ENCODE results near the gene AKAP6. TPM values are rescaled to one million over a fixed set of nuclear protein-coding genes. Genes with fewer than 3 reads are reported as not detected.

AKAP6 gene
- total RNA-seq, 1 experiment from 2014 or later = 1.1 TPM

DNA sequence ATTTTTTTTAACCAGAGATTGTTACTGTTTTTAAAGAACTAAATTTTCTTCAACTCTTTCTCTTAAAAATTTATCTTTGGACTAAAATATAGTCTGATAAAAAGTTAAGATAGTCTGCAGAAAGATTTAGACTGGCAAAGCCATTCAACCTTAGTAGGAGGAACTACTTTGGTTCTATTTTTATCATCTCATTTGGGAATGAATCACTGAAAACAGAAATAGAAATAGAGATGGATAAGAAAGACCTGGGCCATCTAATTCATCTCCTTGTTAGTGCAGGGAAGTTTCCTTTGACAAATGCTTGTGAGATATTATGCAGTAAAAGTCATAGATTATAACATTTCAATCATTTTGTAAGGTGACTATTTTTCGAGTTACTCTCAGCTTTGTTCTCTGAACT, 346.3 kb downstream of the AKAP6 start:
- Histone ChIP-seq H2AFZ (ENCODE audit: low read length) (no peak overlapping the region), H3T11ph (ENCODE audit: low read length) (no peak overlapping the region), H4K8ac (replicated peaks; ENCODE audit: insufficient read length, low read depth, low read length) (no peak overlapping the region), H2BK20ac (ENCODE audit: low read depth, low read length, poor library complexity, severe bottlenecking) (no peak overlapping the region), H3K9ac (ENCODE audit: extremely low read depth, insufficient read length, low read length) (no peak overlapping the region), H3K23ac (ENCODE audit: insufficient read length, low read depth, low read length) (no peak overlapping the region), H2BK5ac (ENCODE audit: insufficient read length, low read length) (no peak overlapping the region), H3K4ac (ENCODE audit: low read depth, low read length) (no peak overlapping the region), H3K4me2 (ENCODE audit: insufficient read depth, insufficient read length, low read length) (no peak overlapping the region), H3K14ac (ENCODE audit: insufficient read depth, low read length) (no peak overlapping the region), H4K5ac (ENCODE audit: insufficient read length, low read depth, low read length) (no peak overlapping the region), H2BK15ac (ENCODE audit: low read depth, low read length) (no peak overlapping the region), H3K23me2 (ENCODE audit: insufficient read length, low read depth, low read length, poor library complexity, severe bottlenecking) (no peaks in the 10 kb centered on the region), H3K18ac (ENCODE audit: insufficient read length, low read depth, low read length) (no peak overlapping the region), H3K56ac (ENCODE audit: insufficient read length, low read depth, low read length) (no peak overlapping the region), H2AK5ac (ENCODE audit: insufficient read length, low read length) (no peak overlapping the region), H3K27ac (ENCODE audit: insufficient read length, low read depth, low read length) (no peak overlapping the region), H4K20me1 (ENCODE audit: control insufficient read depth, insufficient read depth, insufficient read length) (no peaks in the 10 kb centered on the region), H4K91ac (ENCODE audit: insufficient read length, low read depth, low read length) (no peak overlapping the region), H3K9me3 (ENCODE audit: control insufficient read depth, low read depth, low read length) (no peaks in the 10 kb centered on the region), H2BK12ac (ENCODE audit: insufficient read length, low read depth, low read length) (no peak overlapping the region), H2BK120ac (ENCODE audit: low read depth, low read length, poor library complexity, severe bottlenecking) (no peak overlapping the region), H3K79me1 (ENCODE audit: insufficient read depth, low read depth, low read length, poor library complexity, severe bottlenecking) (no peaks in the 10 kb centered on the region), H3K79me2 (ENCODE audit: insufficient read depth, low read length) (no peaks in the 10 kb centered on the region), H3K4me1 (ENCODE audit: insufficient read depth, low read length) (no peaks in the 10 kb centered on the region), H3K27me3 (ENCODE audit: insufficient read depth, low read length) (no peaks in the 10 kb centered on the region)
- peaks cover 0 to 4% of the 10 kb centered on the region in 2 experiments; a peak in 2 of 5 replicates for H3K9me3 Mint-ChIP-seq
- no peaks in the 10 kb centered on the region for H3K27me3 Mint-ChIP-seq (ENCODE audit: low read depth)
- H3K27ac Mint-ChIP-seq = no peak overlapping the region
- H3K4me3 Mint-ChIP-seq = no peak overlapping the region
- H3K4me1 Mint-ChIP-seq = peaks cover 0 to 3% of the 10 kb centered on the region in 2 experiments; a peak in 1 of 4 replicates
- no peaks in the 10 kb centered on the region for H3K36me3 Mint-ChIP-seq (ENCODE audit: insufficient read depth in 1 of 3, low read depth in 3 of 3)
- TF ChIP-seq, protein P1, sequence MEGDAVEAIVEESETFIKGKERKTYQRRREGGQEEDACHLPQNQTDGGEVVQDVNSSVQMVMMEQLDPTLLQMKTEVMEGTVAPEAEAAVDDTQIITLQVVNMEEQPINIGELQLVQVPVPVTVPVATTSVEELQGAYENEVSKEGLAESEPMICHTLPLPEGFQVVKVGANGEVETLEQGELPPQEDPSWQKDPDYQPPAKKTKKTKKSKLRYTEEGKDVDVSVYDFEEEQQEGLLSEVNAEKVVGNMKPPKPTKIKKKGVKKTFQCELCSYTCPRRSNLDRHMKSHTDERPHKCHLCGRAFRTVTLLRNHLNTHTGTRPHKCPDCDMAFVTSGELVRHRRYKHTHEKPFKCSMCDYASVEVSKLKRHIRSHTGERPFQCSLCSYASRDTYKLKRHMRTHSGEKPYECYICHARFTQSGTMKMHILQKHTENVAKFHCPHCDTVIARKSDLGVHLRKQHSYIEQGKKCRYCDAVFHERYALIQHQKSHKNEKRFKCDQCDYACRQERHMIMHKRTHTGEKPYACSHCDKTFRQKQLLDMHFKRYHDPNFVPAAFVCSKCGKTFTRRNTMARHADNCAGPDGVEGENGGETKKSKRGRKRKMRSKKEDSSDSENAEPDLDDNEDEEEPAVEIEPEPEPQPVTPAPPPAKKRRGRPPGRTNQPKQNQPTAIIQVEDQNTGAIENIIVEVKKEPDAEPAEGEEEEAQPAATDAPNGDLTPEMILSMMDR (conservative IDR thresholded peaks at IDR 0.05) = no peak
- no CpG with 5 or more reads among the region's 1 CpG for WGBS (ENCODE audit: extremely low coverage, insufficient read length, low lambda C conversion rate)
- no peak for DNase-seq

Data from H9 (cell line).